ENCODE measurements around the gene RHD. TPM values are rescaled to one million over a fixed set of nuclear protein-coding genes. Genes with fewer than 3 reads are reported as not detected.
"Not testable (repeated sequence)": the region's sequence is repeated elsewhere in the genome, so short reads cannot be mapped to it uniquely, and the experiment has no call there.

RHD gene
- total RNA-seq, 4 donors from 2014 or later = not detected

GRCh38 chr1:25290043-25290442 is 17.7 kb downstream of the RHD start:
- peak in 1 of 5 experiments; percentile 17 for TF ChIP-seq CTCF (IDR thresholded peaks at IDR 0.05)
- no CpG with 5 or more reads among the region's 6 CpGs for WGBS, 2 donors (ENCODE audit: low coverage in 1 of 2)
- H3K36me3 ChIP-seq; in situ Hi-C loops (cut with MboI; ENCODE audit: low pct_ligation_motif_present in 1 of 4, low pct_unique_long_range_greater_than_20kb in 1 of 4, low sequenced_read_pairs in 3 of 4); H3K4me3 ChIP-seq; H3K27ac ChIP-seq; intact Hi-C loops (cut with DNase I; ENCODE audit: low total_unique reads); H3K27me3 ChIP-seq; H3K9me3 ChIP-seq; DNase-seq; H3K4me1 ChIP-seq: not testable (repeated sequence)

- H3K27ac ChIP-seq; H3K9me3 ChIP-seq; H3K4me3 ChIP-seq; H3K36me3 ChIP-seq; DNase-seq; H3K4me1 ChIP-seq; in situ Hi-C loops (cut with MboI; ENCODE audit: low pct_ligation_motif_present in 1 of 4, low pct_unique_long_range_greater_than_20kb in 1 of 4, low sequenced_read_pairs in 3 of 4); H3K27me3 ChIP-seq; intact Hi-C loops (cut with DNase I; ENCODE audit: low total_unique reads): not testable (repeated sequence)
- WGBS, 2 donors (ENCODE audit: low coverage in 1 of 2) = 86 to 88% methylated on average over 2 of the region's 2 CpGs
Measured at GRCh38 chr1:25293426-25293825, 21.1 kb downstream of the RHD start.

- intact Hi-C loops (cut with DNase I; ENCODE audit: low total_unique reads); H3K27ac ChIP-seq; H3K4me3 ChIP-seq; H3K4me1 ChIP-seq; in situ Hi-C loops (cut with MboI; ENCODE audit: low pct_ligation_motif_present in 1 of 4, low pct_unique_long_range_greater_than_20kb in 1 of 4, low sequenced_read_pairs in 3 of 4); DNase-seq; H3K27me3 ChIP-seq; H3K9me3 ChIP-seq; H3K36me3 ChIP-seq: not testable (repeated sequence)
- WGBS, 2 donors (ENCODE audit: low coverage in 1 of 2) = 63 to 85% methylated on average over 2 to 4 of the region's 14 CpGs
Measured at GRCh38 chr1:25294889-25295826, 22.8 kb downstream of the RHD start.

GRCh38 chr1:25296501-25296900 is 24.2 kb downstream of the RHD start:
- intact Hi-C loops (cut with DNase I; ENCODE audit: low total_unique reads); H3K36me3 ChIP-seq; H3K4me1 ChIP-seq; H3K4me3 ChIP-seq; H3K9me3 ChIP-seq; H3K27me3 ChIP-seq; DNase-seq; in situ Hi-C loops (cut with MboI; ENCODE audit: low pct_ligation_motif_present in 1 of 4, low pct_unique_long_range_greater_than_20kb in 1 of 4, low sequenced_read_pairs in 3 of 4); H3K27ac ChIP-seq: not testable (repeated sequence)
- WGBS, 2 donors (ENCODE audit: low coverage in 1 of 2) = 57 to 90% methylated on average over 2 to 3 of the region's 8 CpGs

- H3K36me3 ChIP-seq; in situ Hi-C loops (cut with MboI; ENCODE audit: low pct_ligation_motif_present in 1 of 4, low pct_unique_long_range_greater_than_20kb in 1 of 4, low sequenced_read_pairs in 3 of 4); H3K9me3 ChIP-seq; H3K4me1 ChIP-seq; H3K27ac ChIP-seq; H3K4me3 ChIP-seq; intact Hi-C loops (cut with DNase I; ENCODE audit: low total_unique reads); DNase-seq; H3K27me3 ChIP-seq: not testable (repeated sequence)
- 87% methylated on average over 5 of the region's 9 CpGs; no CpG with 5 or more reads in 1 of the 2 donors for WGBS, 2 donors (ENCODE audit: low coverage in 1 of 2)
Measured at GRCh38 chr1:25300729-25301128, 28.4 kb downstream of the RHD start.

GRCh38 chr1:25302330-25302729 is 30.0 kb downstream of the RHD start:
- H3K4me1 ChIP-seq; H3K27ac ChIP-seq; DNase-seq; H3K36me3 ChIP-seq; H3K27me3 ChIP-seq; H3K9me3 ChIP-seq; in situ Hi-C loops (cut with MboI; ENCODE audit: low pct_ligation_motif_present in 1 of 4, low pct_unique_long_range_greater_than_20kb in 1 of 4, low sequenced_read_pairs in 3 of 4); intact Hi-C loops (cut with DNase I; ENCODE audit: low total_unique reads); H3K4me3 ChIP-seq: not testable (repeated sequence)
- 67% methylated on average over 3 of the region's 3 CpGs; no CpG with 5 or more reads in 1 of the 2 donors for WGBS, 2 donors (ENCODE audit: low coverage in 1 of 2)

- H3K9me3 ChIP-seq; H3K27ac ChIP-seq; H3K27me3 ChIP-seq; H3K36me3 ChIP-seq; in situ Hi-C loops (cut with MboI; ENCODE audit: low pct_ligation_motif_present in 1 of 4, low pct_unique_long_range_greater_than_20kb in 1 of 4, low sequenced_read_pairs in 3 of 4); H3K4me3 ChIP-seq; DNase-seq; intact Hi-C loops (cut with DNase I; ENCODE audit: low total_unique reads); H3K4me1 ChIP-seq: not testable (repeated sequence)
- WGBS, 2 donors (ENCODE audit: low coverage in 1 of 2) = 81 to 96% methylated on average over 3 to 4 of the region's 4 CpGs
Measured at GRCh38 chr1:25304936-25305335, 32.6 kb downstream of the RHD start.

- H3K27ac ChIP-seq; H3K27me3 ChIP-seq; H3K4me1 ChIP-seq; H3K36me3 ChIP-seq; in situ Hi-C loops (cut with MboI; ENCODE audit: low pct_ligation_motif_present in 1 of 4, low pct_unique_long_range_greater_than_20kb in 1 of 4, low sequenced_read_pairs in 3 of 4); H3K9me3 ChIP-seq; intact Hi-C loops (cut with DNase I; ENCODE audit: low total_unique reads); DNase-seq; H3K4me3 ChIP-seq: not testable (repeated sequence)
- no CpG with 5 or more reads among the region's 1 CpG for whole genome bisulfite sequencing, 2 donors (ENCODE audit: low coverage in 1 of 2)
Measured at GRCh38 chr1:25308168-25308567, 35.9 kb downstream of the RHD start.

GRCh38 chr1:25309085-25309484 is 36.8 kb downstream of the RHD start:
- H3K27ac ChIP-seq; H3K9me3 ChIP-seq; in situ Hi-C loops (cut with MboI; ENCODE audit: low pct_ligation_motif_present in 1 of 4, low pct_unique_long_range_greater_than_20kb in 1 of 4, low sequenced_read_pairs in 3 of 4); H3K4me3 ChIP-seq; H3K27me3 ChIP-seq; DNase-seq; H3K4me1 ChIP-seq; intact Hi-C loops (cut with DNase I; ENCODE audit: low total_unique reads); H3K36me3 ChIP-seq: not testable (repeated sequence)
- WGBS, 2 donors (ENCODE audit: low coverage in 1 of 2) = 75 to 100% methylated on average over 1 of the region's 1 CpG

GRCh38 chr1:25309486-25309885 is 37.2 kb downstream of the RHD start:
- H3K4me1 ChIP-seq; H3K9me3 ChIP-seq; H3K36me3 ChIP-seq; in situ Hi-C loops (cut with MboI; ENCODE audit: low pct_ligation_motif_present in 1 of 4, low pct_unique_long_range_greater_than_20kb in 1 of 4, low sequenced_read_pairs in 3 of 4); H3K27me3 ChIP-seq; intact Hi-C loops (cut with DNase I; ENCODE audit: low total_unique reads); H3K4me3 ChIP-seq; DNase-seq; H3K27ac ChIP-seq: not testable (repeated sequence)
- 75 to 100% methylated on average over 1 of the region's 1 CpG for WGBS, 2 donors (ENCODE audit: low coverage in 1 of 2)
